ENCODE data around the gene DMKN.

Gene DMKN, protein sequence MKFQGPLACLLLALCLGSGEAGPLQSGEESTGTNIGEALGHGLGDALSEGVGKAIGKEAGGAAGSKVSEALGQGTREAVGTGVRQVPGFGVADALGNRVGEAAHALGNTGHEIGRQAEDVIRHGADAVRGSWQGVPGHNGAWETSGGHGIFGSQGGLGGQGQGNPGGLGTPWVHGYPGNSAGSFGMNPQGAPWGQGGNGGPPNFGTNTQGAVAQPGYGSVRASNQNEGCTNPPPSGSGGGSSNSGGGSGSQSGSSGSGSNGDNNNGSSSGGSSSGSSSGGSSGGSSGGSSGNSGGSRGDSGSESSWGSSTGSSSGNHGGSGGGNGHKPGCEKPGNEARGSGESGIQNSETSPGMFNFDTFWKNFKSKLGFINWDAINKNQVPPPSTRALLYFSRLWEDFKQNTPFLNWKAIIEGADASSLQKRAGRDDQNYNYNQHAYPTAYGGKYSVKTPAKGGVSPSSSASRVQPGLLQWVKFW

GRCh38 chr19:35513628-35514281 is at the start of gene DMKN:
Gene DMKN, minus strand, starts transcription at chr19:35513649. Its CDS starts 174 bp downstream, at chr19:35513475.
- H3K4me2 ChIP-seq (ENCODE audit: low read length) = no peak within 1 kb of the TSS
- no peaks in the 10 kb centered on the region for H3K36me3 ChIP-seq (replicated peaks; ENCODE audit: low read depth, low read length)
- no peaks in the 10 kb centered on the region for H3K9me3 ChIP-seq (ENCODE audit: insufficient read depth, low read length)
- peaks cover 29% of the 10 kb centered on the region for H3K27me3 ChIP-seq (ENCODE audit: low read depth, low read length)
- H4K20me1 ChIP-seq (ENCODE audit: insufficient read depth, low read length) = no peaks in the 10 kb centered on the region
- H3K4me1 ChIP-seq (ENCODE audit: low read length) = peaks cover 7% of the 10 kb centered on the region
- no peak within 1 kb of the TSS for H3K4me3 ChIP-seq (ENCODE audit: low read length)
- H3K79me2 ChIP-seq (ENCODE audit: low read length) = no peaks in the 10 kb centered on the region
- no peak within 1 kb of the TSS for H3K9ac ChIP-seq (ENCODE audit: low read length)
- H2AFZ ChIP-seq (ENCODE audit: low read depth, low read length) = no peak within 1 kb of the TSS
- no peak for TF ChIP-seq CTCF (IDR thresholded peaks at IDR 0.05; ENCODE audit: low read depth, low read length)
- no peak for TF ChIP-seq EZH2phosphoT487 (IDR thresholded peaks at IDR 0.05; ENCODE audit: low read depth)
- H3K27ac ChIP-seq (ENCODE audit: low read length) = no peak within 1 kb of the TSS

DNA sequence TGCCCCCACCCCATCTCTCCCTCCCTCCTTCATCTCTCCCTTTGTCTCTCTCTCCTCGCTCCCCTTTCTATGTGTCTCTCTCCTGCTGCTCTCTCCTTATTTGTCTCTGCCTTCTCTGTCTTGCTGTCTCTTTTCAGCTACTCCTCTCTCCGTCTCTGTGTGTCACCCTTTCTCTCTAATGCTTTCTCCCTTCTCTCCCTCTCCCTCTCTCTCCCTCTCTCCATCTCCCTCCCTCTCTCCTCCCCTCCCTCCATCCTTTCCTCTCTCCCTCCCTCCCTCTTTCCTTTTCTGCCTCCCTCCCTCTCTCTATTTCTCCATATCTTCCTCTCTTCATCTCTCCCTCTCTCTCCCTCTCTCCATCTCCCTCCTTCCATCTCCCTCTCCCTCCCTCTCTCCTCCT is 49.3 kb upstream of the DMKN start:
- Histone ChIP-seq H3K4me2 (ENCODE audit: low read length) (no peak overlapping the region), H2AFZ (ENCODE audit: low read depth, low read length) (no peak overlapping the region)

GRCh38 chr19:35562336-35562735 is 48.9 kb upstream of the DMKN start:
- no peaks in the 10 kb centered on the region for H3K9me3 ChIP-seq (ENCODE audit: insufficient read depth, low read length)
- TF ChIP-seq CTCF (IDR thresholded peaks at IDR 0.05; ENCODE audit: low read depth, low read length) = no peak
- no peak for TF ChIP-seq EZH2phosphoT487 (IDR thresholded peaks at IDR 0.05; ENCODE audit: low read depth)
- peaks cover 14% of the 10 kb centered on the region for H3K4me1 ChIP-seq (ENCODE audit: low read length)
- no peak overlapping the region for H3K4me3 ChIP-seq (ENCODE audit: low read length)
- peaks cover 27% of the 10 kb centered on the region for H3K27me3 ChIP-seq (ENCODE audit: low read depth, low read length)
- H4K20me1 ChIP-seq (ENCODE audit: insufficient read depth, low read length) = no peaks in the 10 kb centered on the region
- no peak overlapping the region for H3K4me2 ChIP-seq (ENCODE audit: low read length)
- no peaks in the 10 kb centered on the region for H3K79me2 ChIP-seq (ENCODE audit: low read length)
- no peak overlapping the region for H2AFZ ChIP-seq (ENCODE audit: low read depth, low read length)
- no peak overlapping the region for H3K27ac ChIP-seq (ENCODE audit: low read length)
- no peaks in the 10 kb centered on the region for H3K36me3 ChIP-seq (replicated peaks; ENCODE audit: low read depth, low read length)
- no peak overlapping the region for H3K9ac ChIP-seq (ENCODE audit: low read length)

More for the DNA sequence above, 49.3 kb upstream of the DMKN start:
- no peaks in the 10 kb centered on the region for H3K79me2 ChIP-seq (ENCODE audit: low read length)
- H3K36me3 ChIP-seq (replicated peaks; ENCODE audit: low read depth, low read length) = no peaks in the 10 kb centered on the region
- no peaks in the 10 kb centered on the region for H4K20me1 ChIP-seq (ENCODE audit: insufficient read depth, low read length)
- H3K27ac ChIP-seq (ENCODE audit: low read length) = no peak overlapping the region
- H3K4me3 ChIP-seq (ENCODE audit: low read length) = no peak overlapping the region
- H3K27me3 ChIP-seq (ENCODE audit: low read depth, low read length) = peaks cover 30% of the 10 kb centered on the region
- TF ChIP-seq EZH2phosphoT487 (IDR thresholded peaks at IDR 0.05; ENCODE audit: low read depth) (no peak), CTCF (IDR thresholded peaks at IDR 0.05; ENCODE audit: low read depth, low read length) (no peak)
- H3K9me3 ChIP-seq (ENCODE audit: insufficient read depth, low read length) = no peaks in the 10 kb centered on the region
- peaks cover 14% of the 10 kb centered on the region for H3K4me1 ChIP-seq (ENCODE audit: low read length)
- no peak overlapping the region for H3K9ac ChIP-seq (ENCODE audit: low read length)

GRCh38 chr19:35561436-35561835 is 48.0 kb upstream of the DMKN start:
- H3K4me1 ChIP-seq (ENCODE audit: low read length) = peaks cover 14% of the 10 kb centered on the region
- H3K27me3 ChIP-seq (ENCODE audit: low read depth, low read length) = peaks cover 26% of the 10 kb centered on the region
- H3K27ac ChIP-seq (ENCODE audit: low read length) = no peak overlapping the region
- H3K9me3 ChIP-seq (ENCODE audit: insufficient read depth, low read length) = no peaks in the 10 kb centered on the region
- H3K79me2 ChIP-seq (ENCODE audit: low read length) = no peaks in the 10 kb centered on the region
- TF ChIP-seq CTCF (IDR thresholded peaks at IDR 0.05; ENCODE audit: low read depth, low read length) (no peak), EZH2phosphoT487 (IDR thresholded peaks at IDR 0.05; ENCODE audit: low read depth) (no peak)
- H4K20me1 ChIP-seq (ENCODE audit: insufficient read depth, low read length) = no peaks in the 10 kb centered on the region
- no peak overlapping the region for H2AFZ ChIP-seq (ENCODE audit: low read depth, low read length)
- H3K4me3 ChIP-seq (ENCODE audit: low read length) = no peak overlapping the region
- no peak overlapping the region for H3K9ac ChIP-seq (ENCODE audit: low read length)
- no peak overlapping the region for H3K4me2 ChIP-seq (ENCODE audit: low read length)
- H3K36me3 ChIP-seq (replicated peaks; ENCODE audit: low read depth, low read length) = no peaks in the 10 kb centered on the region

Measured in OCI-LY3 (cell line).